ENCODE measurements around the gene C1orf21. TPM values are rescaled to one million over a fixed set of nuclear protein-coding genes. Genes with fewer than 3 reads are reported as not detected.

The C1orf21 gene
- total and polyA plus RNA-seq, 2 of the 4 experiments (the other 2 are of a cell fraction), result 6.4 to 9.9 TPM

- ChIA-PET CTCF (interaction anchor here (0.6 kb wide), 1 partner anchor 10 kb away, joined by 3 read pairs; no protein-coding TSS in a partner anchor), POLR2A (ENCODE audit: unreplicated experiment) (no interaction called here)
- dilution Hi-C loops (cut with HindIII; ENCODE audit: low sequenced_read_pairs, unreplicated experiment) (no loop called here), in situ Hi-C loops (cut with MboI; ENCODE audit: low sequenced_read_pairs) (no loop called here), intact Hi-C loops (cut with micrococcal nuclease) (no loop called here)
- no peak overlapping the region for H2AFZ ChIP-seq (replicated peaks; ENCODE audit: low read length, poor library complexity)
- no peaks in the 10 kb centered on the region for H4K20me1 ChIP-seq (ENCODE audit: insufficient read depth, low read length)
- 83% methylated on average over 2 of the region's 7 CpGs; no CpG with 5 or more reads in 1 of the 2 experiments for WGBS, 2 experiments (ENCODE audit: extremely low coverage in 2 of 2, insufficient read length in 1 of 2)
- no peak overlapping the region for H3K4me2 ChIP-seq (ENCODE audit: low read depth, low read length)
- peaks cover 4% of the 10 kb centered on the region for H3K4me1 ChIP-seq (ENCODE audit: control insufficient read depth, insufficient read depth, low read length)
- no peak overlapping the region for H2BK120ac ChIP-seq (ENCODE audit: low read depth, low read length)
- H3K9me3 ChIP-seq (ENCODE audit: control insufficient read depth, insufficient read depth, low read length), result no peaks in the 10 kb centered on the region
- no peak for ATAC-seq (ENCODE audit: low read depth)
- H3K36me3 ChIP-seq (ENCODE audit: control insufficient read depth, insufficient read depth, low read length), result no peaks in the 10 kb centered on the region
- no peak overlapping the region for H3K14ac ChIP-seq (replicated peaks; ENCODE audit: low read depth, low read length)
- BruUV-seq (replicated peaks), result no TSS peak
- no peak overlapping the region for H4K91ac ChIP-seq (ENCODE audit: insufficient read depth, low read depth, low read length)
- no peaks in the 10 kb centered on the region; the same call in 1 of the 2 replicates for H3K9me1 ChIP-seq (ENCODE audit: insufficient read depth, low read length)
- TF ChIP-seq POLR2A (IDR thresholded peaks at IDR 0.05; ENCODE audit: low read depth, low read length), result no peak
- TF ChIP-seq BHLHE40 (IDR thresholded peaks at IDR 0.05; ENCODE audit: low read depth, low read length), result no peak
- no peak for TF ChIP-seq USF2 (IDR thresholded peaks at IDR 0.05; ENCODE audit: low read depth, low read length)
- no peak for TF ChIP-seq NFE2L2 (IDR thresholded peaks at IDR 0.05; ENCODE audit: low read depth, low read length)
- TF ChIP-seq MAFK (IDR thresholded peaks at IDR 0.05; ENCODE audit: low read depth, low read length), result no peak
- no peak for TF ChIP-seq RFX5 (IDR thresholded peaks at IDR 0.05; ENCODE audit: low read depth, low read length)
- no peak for TF ChIP-seq RCOR1 (IDR thresholded peaks at IDR 0.05; ENCODE audit: insufficient replicate concordance, low read length)
- no peak for TF ChIP-seq RAD21 (IDR thresholded peaks at IDR 0.05; ENCODE audit: low read length)
- TF ChIP-seq CHD1 (IDR thresholded peaks at IDR 0.05; ENCODE audit: low read depth, low read length), result no peak
- no peak for TF ChIP-seq MAZ (IDR thresholded peaks at IDR 0.05; ENCODE audit: borderline replicate concordance, low read depth, low read length)
- no peak overlapping the region for H2BK15ac ChIP-seq (ENCODE audit: low read depth, low read length)
- no peak for DNase-seq
- no peak overlapping the region for H4K8ac ChIP-seq (ENCODE audit: low read depth in 2 of 2, low read length in 2 of 2)
- no peak overlapping the region for H3K4ac ChIP-seq (ENCODE audit: low read depth, low read length)
- no peak overlapping the region for H3K56ac ChIP-seq (ENCODE audit: extremely low read depth, insufficient read depth, low read length)
- H3K4me3 ChIP-seq (ENCODE audit: insufficient read depth, low read depth, low read length), result no peak overlapping the region
- no peak overlapping the region for H3K18ac ChIP-seq (ENCODE audit: low read depth, low read length)
- H3K27ac ChIP-seq (ENCODE audit: insufficient read depth, low read length), result no peak overlapping the region
- no peak overlapping the region for H3K9ac ChIP-seq (ENCODE audit: low read depth, low read length)
- no peak overlapping the region for H3K23ac ChIP-seq (ENCODE audit: low read depth, low read length)
- H3K79me1 ChIP-seq (ENCODE audit: low read depth in 1 of 2, low read length in 2 of 2), result peaks cover 3 to 8% of the 10 kb centered on the region in 2 experiments; a peak in 1 of 4 replicates
- H2AK9ac ChIP-seq (replicated peaks; ENCODE audit: low read depth, low read length, poor library complexity), result no peak overlapping the region
- H2BK5ac ChIP-seq (ENCODE audit: low read depth, low read length, poor library complexity, severe bottlenecking), result no peak overlapping the region
- no peak overlapping the region for H2AK5ac ChIP-seq (ENCODE audit: low read depth, low read length)
- no peak overlapping the region for H2BK20ac ChIP-seq (ENCODE audit: low read depth, low read length)
- no peak overlapping the region for H4K5ac ChIP-seq (ENCODE audit: low read depth, low read length)
- no peaks in the 10 kb centered on the region for H3K27me3 ChIP-seq (ENCODE audit: control insufficient read depth, insufficient read depth, low read length)
Observed at GRCh38 chr1:184465489-184466146, 78.8 kb downstream of the C1orf21 start.
